C1 segment of cervical spinal cord (tissue), 14 donors: Measurements from ENCODE around the gene PAQR6.

ENCODE experiments used
- DNase-seq, 14 donors: peaks; one replicate each; lab custom pipeline; 2025; lab: John Stamatoyannopoulos, UW

Gene PAQR6

GRCh38 chr1:156263288-156263655, 15.4 kb upstream of the PAQR6 start:
- no peak for DNase-seq

GRCh38 chr1:156262461-156263287, 14.8 kb upstream of the PAQR6 start:
- no peak for DNase-seq

DNA sequence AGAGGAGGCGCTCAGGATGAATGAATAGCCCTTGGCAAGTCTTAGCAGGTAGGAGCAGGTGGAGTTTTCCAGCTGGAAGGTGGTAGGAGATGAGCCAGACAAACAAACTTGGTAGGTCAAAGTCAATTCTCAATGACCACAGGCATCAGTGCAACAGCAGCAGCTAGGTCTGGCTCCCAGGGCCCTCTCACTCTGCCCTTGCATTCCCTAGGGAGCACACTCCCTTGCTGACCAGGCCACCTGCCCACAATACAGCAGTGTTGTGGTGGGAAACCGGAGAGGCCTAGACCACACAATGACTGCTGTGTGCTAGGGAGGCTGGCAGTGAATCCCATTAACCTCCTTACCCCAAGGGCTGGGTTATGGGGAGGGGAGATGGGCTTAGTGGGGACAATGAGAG, 13.0 kb upstream of the PAQR6 start:
- peak in 8 of 14 donors; percentile 12 to 69 (median 38) for DNase-seq

- peak in 6 of 14 donors; percentile 19 to 48 (median 26) for DNase-seq
Measured at GRCh38 chr1:156259805-156260204, 11.9 kb upstream of the PAQR6 start.

DNA sequence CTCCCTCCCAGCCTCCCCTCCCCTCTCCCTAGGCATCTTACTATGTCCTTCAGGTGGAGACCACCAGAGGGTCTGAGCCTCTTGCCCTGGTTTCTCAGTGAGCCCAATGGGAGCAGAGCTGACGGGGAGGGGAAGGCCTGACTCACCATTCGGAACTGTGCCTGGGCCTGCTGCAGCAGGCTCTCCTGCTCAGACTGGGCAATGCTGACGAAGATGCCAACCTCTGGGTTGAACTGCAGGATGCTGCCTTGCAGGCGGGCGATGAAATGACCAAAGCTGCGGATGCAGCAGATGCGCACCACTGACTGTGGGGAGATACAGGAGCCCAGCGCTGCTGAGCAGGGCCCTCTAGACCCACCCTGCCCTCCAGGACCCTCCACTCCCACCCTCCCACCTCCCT, 11.0 kb upstream of the PAQR6 start:
- DNase-seq: no peak

DNA sequence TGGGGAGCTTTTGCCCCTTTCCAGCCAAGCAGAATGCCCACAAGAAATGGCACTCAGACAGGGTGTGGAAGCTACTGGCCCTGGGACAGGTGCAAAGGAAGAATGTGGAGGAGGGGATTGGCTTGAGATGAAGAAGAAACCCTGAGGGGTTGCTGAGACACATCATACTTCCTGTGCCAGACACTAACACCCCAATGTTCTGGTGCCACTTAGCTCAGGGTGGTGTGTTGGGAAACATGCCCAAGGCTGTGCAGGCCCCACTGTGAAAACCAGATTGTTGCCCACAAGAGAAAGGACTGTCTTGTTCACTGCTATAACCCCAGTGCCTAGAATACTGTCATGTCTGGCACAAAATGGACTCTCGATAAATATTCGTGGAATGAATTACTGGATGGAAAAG, 9.9 kb upstream of the PAQR6 start:
- DNase-seq: peak in 2 of 14 donors; percentile 18 to 19

GRCh38 chr1:156253634-156254033, 5.8 kb upstream of the PAQR6 start:
- peak in 1 of 14 donors; percentile 30 for DNase-seq

DNA sequence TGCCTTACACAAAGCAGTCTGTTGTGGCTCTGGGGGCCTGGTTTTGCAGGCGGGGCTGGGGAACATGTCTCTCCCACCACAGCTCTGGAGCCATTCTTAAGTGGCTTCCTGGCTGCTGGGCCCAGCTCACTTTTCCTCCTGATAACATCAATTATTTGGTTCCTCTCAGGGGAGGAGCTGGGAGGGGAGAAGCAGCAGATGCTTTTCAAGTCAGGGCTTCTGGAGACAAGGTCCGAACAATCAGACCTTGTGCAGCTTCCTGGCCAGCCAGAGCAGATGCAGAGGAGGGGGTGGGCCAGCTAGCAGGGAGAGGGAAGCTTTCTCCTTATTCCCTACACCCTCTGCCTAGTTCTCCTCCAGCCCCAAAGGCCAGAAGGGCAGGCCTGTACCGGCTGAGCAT, 3.7 kb upstream of the PAQR6 start:
- peak in 5 of 14 donors; percentile 18 to 45 (median 27) for DNase-seq

DNA sequence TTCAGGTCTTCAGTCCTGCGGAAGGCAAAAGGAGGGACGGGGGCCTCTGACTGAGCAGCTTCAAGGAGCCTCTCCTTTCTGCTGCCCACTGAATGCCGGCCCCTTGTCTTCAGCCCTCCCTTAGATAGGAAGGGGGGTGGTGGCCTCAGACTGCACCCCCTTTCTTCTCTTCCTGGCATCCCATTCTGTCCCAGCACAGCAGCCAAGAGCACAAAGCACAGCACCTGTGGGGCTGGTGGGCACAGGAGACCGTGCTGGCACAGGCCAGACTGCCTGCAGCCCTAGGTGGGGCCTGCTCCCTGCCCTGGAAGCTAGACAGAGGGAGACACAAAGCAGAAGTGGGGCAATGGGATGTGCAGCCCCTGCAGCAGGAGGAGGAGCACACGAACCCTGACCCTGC, 1.7 kb upstream of the PAQR6 start:
- no peak for DNase-seq

DNA sequence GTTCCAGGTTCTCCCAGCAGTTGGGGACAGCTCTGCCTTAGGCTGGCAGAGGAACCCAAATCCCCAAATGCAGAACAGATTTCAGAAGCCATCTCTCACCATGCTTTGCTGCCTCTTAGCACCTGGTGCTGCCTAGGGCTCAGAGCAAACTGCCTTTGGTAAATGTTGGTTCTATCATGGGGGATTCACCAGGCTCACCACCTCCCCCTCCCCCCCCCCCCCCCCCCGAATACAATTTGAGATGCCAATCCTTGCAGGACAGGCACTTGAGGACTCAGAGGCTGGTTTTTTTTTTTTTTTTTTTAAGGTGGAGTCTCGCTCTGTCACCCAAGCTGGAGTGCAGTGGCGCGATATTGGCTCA, 447 bp upstream of the PAQR6 start:
- no peak for DNase-seq

GRCh38 chr1:156246781-156247459, 936 bp downstream of the PAQR6 start:
- peak in 5 of 14 donors; percentile 37 to 61 (median 55) for DNase-seq

DNA sequence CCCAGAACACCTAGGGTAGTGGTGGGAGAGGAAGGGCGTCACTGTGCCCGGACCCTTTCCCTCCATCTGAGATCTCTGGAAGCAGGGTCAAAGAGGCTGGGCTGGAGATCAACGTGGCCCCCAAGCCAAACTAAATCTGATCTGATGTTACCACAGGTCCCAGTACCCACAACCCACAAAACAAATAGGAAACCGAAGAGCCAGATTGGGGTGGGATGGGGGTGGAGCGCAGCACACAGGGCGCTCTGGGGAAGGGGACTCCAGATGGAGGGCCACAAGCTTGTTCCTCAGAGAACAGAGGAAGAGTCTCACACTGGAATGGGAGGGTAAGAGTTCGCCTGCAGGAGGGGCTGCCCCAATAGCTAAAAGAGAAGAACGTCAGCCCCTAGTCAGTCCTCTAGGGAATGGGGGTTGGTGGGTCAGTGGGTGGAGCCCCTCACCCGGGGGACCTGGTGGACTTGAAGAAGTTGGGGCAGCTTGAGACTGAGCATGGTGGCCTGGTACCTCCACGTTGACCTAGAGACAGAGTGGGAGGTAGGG, 1.5 kb downstream of the PAQR6 start:
- no peak for DNase-seq

DNA sequence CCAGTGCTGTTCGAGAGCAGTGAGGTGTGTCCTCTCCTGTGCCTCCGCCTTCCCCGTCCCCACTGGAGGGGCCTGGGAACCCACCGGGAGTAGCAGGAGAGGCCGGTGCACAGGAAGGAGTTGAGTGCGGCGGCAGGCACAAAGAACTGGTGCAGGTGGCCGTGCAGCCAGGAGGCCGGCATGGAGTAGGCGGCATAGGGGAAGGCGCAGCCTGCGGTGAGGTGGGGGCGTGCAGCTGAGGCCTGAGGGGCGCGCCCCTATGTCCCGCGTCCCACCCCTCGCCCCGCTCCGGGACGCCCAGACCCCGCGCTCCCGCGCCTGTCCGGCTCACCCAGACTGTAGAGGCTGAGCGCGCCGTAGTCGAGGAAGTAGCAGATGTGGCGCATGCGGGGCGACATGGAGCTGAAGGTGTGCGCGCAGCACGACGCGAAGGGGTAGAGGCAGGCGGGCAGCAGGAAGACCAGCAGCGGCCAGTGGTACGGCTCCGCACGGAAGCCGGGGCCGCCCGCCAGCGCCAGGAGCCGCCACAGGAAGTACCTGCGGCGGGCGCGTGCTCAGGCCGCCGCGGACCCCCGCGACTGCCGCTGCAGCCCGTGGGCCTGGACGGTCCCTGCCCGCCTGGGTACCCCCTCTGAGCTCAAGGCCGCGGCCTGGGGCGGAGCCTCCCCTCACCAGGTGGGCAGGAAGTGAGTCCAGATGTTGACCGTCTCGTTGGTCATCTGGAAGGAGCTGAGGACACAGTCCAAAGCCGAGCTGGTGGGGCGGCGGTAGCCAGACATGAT, 2.2 kb downstream of the PAQR6 start:
- no peak for DNase-seq

DNA sequence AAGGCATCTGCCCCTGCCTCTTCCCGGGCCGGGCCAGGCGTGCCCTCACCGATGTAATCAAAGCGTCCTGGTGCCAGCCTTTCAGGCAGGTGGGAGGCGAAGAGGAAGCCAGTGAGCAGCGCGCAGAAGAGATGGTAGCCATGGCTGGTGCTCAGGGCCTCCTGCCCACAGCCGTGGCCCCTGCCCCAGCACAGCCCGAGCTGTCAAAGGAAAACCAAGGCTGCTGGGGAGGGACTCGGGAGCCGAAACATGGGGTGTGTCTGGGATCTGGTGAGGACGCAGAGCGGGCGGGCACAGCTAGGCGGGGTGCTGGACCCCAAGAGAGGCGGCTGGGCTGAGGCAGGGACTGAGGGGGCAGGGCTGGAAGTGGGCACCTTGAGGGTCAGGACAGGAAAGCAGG, 3.1 kb downstream of the PAQR6 start:
- no peak for DNase-seq

DNA sequence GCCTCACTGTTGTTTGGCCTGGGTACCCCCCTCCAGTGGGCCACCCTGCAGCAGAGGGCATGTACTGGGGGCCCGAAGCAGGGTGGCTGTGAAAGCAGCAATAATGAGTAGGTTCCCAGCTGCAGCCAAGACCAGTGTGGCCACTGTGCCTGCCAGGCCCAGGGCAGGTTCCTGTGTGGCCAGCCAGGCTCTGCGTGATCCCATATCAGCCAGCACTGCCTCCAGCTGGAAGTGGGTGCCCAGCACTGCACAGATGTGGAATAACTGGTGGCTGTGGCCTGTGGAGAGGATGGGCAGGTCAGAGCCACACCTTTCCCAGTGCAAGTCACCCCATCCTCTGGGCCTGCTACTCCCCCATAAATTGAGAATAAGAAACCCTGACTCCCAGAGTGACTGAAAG, 3.7 kb downstream of the PAQR6 start:
- DNase-seq: no peak

DNA sequence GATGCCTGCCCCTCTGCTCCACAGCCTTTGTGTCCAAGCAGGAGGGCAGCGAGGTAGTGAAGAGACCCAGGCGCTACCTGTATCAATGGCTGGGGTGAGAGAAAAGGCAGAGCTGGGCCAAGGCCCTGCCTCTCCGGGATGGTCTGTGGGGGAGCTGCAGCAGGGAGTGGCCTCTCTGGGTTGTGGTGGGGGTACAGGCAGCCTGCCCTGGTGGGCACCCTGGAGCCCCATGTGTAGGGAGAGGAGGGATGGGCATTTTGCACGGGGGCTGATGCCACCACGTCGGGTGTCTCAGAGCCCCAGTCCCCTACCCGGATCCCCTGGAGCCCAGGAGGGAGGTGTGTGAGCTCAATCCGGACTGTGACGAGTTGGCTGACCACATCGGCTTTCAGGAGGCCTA, 5.1 kb downstream of the PAQR6 start:
- peak in 3 of 14 donors; percentile 12 to 29 (median 20) for DNase-seq

DNA sequence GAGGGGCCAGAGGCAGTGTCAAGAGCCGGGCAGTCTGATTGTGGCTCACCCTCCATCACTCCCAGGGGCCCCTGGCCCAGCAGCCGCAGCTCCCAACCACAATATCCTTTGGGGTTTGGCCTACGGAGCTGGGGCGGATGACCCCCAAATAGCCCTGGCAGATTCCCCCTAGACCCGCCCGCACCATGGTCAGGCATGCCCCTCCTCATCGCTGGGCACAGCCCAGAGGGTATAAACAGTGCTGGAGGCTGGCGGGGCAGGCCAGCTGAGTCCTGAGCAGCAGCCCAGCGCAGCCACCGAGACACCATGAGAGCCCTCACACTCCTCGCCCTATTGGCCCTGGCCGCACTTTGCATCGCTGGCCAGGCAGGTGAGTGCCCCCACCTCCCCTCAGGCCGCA, 5.9 kb downstream of the PAQR6 start, which contains the start of gene BGLAP:
BGLAP (plus strand) TSS at position 259 of the 400 bp plus-strand sequence; CDS start at position 307, 48 bp downstream.
- DNase-seq: peak in 1 of 14 donors; percentile 19

- peak in 1 of 14 donors; percentile 49 for DNase-seq
Measured at GRCh38 chr1:156241311-156241811, 6.5 kb downstream of the PAQR6 start.

GRCh38 chr1:156238248-156238647, 9.6 kb downstream of the PAQR6 start:
- DNase-seq: no peak

DNA sequence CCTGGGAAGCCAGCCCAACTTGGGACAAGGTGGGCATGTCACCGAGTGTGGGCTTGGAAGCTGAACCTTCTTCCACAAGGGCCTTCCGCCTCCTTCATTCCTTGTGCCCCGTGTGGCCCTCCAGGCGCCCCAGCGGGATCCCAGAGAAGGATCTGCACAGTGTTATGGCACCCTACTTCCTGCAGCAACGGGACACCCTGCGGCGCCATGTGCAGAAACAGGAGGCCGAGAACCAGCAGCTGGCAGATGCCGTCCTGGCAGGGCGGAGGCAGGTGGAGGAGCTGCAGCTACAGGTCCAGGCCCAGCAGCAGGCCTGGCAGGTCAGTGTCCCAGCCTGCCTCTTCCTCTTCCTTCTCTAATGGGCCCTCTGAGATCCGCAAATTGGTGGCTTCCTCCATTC, 11.7 kb downstream of the PAQR6 start:
- no peak for DNase-seq

GRCh38 chr1:156233426-156234127, 14.3 kb downstream of the PAQR6 start:
- DNase-seq: no peak
